Neuron (in vitro differentiated cells): ENCODE results near the gene HOXC6.

Experiments
- H2AFZ ChIP-seq: one replicate; pipeline ENCODE4 v1.6.1; 2013; ENCODE audit warnings: low read depth, mild to moderate bottlenecking, inconsistent platforms, low read length, moderate library complexity
- H3K27me3 ChIP-seq: one replicate; pipeline ENCODE4 v1.6.1; 2013; ENCODE audit warnings: low read length; ENCODE audit not compliant: insufficient read depth
- H3K36me3 ChIP-seq: one replicate; pipeline ENCODE4 v1.6.1; 2013; ENCODE audit warnings: low read length; ENCODE audit not compliant: insufficient read depth
- H3K4me1 ChIP-seq: one replicate; pipeline ENCODE4 v1.6.1; 2013; ENCODE audit warnings: low read length; ENCODE audit not compliant: insufficient read depth
- H3K4me3 ChIP-seq: 2 replicates; pipeline ENCODE4 v1.5.1; 2013; ENCODE audit warnings: mild to moderate bottlenecking, low read length, moderate library complexity
- H3K9me3 ChIP-seq: one replicate; pipeline ENCODE4 v1.6.1; 2013; ENCODE audit warnings: low read length

Gene HOXC6

GRCh38 chr12:53985994-53986685, 42.1 kb upstream of the HOXC6 start:
- H3K27me3 ChIP-seq = peaks cover 95% of the 10 kb centered on the region
- no peak overlapping the region for H2AFZ ChIP-seq
- H3K4me1 ChIP-seq = no peaks in the 10 kb centered on the region
- no peaks in the 10 kb centered on the region for H3K9me3 ChIP-seq
- H3K36me3 ChIP-seq = no peaks in the 10 kb centered on the region
- H3K4me3 ChIP-seq = no peak overlapping the region

GRCh38 chr12:53986686-53987483, 41.4 kb upstream of the HOXC6 start:
- no peaks in the 10 kb centered on the region for H3K36me3 ChIP-seq
- H3K4me1 ChIP-seq = no peaks in the 10 kb centered on the region
- no peaks in the 10 kb centered on the region for H3K9me3 ChIP-seq
- no peak overlapping the region for H2AFZ ChIP-seq
- H3K4me3 ChIP-seq = no peak overlapping the region
- H3K27me3 ChIP-seq = peaks cover 95% of the 10 kb centered on the region

- Histone ChIP-seq H3K36me3 (no peaks in the 10 kb centered on the region), H2AFZ (no peak overlapping the region), H3K4me3 (no peak overlapping the region), H3K9me3 (no peaks in the 10 kb centered on the region), H3K27me3 (peaks cover 94% of the 10 kb centered on the region), H3K4me1 (no peaks in the 10 kb centered on the region)
Measured at GRCh38 chr12:53987787-53988230, 40.4 kb upstream of the HOXC6 start.

- no peak overlapping the region for H3K4me3 ChIP-seq
- no peaks in the 10 kb centered on the region for H3K36me3 ChIP-seq
- H3K4me1 ChIP-seq = no peaks in the 10 kb centered on the region
- peaks cover 94% of the 10 kb centered on the region for H3K27me3 ChIP-seq
- no peak overlapping the region for H2AFZ ChIP-seq
- H3K9me3 ChIP-seq = no peaks in the 10 kb centered on the region
Measured at GRCh38 chr12:53988541-53989226, 39.6 kb upstream of the HOXC6 start.

- Histone ChIP-seq H3K4me1 (no peaks in the 10 kb centered on the region), H3K27me3 (peaks cover 94% of the 10 kb centered on the region), H3K9me3 (no peaks in the 10 kb centered on the region), H3K4me3 (no peak overlapping the region), H2AFZ (no peak overlapping the region), H3K36me3 (no peaks in the 10 kb centered on the region)
Measured at GRCh38 chr12:53989227-53990113, 38.8 kb upstream of the HOXC6 start.

- H2AFZ ChIP-seq = no peak overlapping the region
- peaks cover 5% of the 10 kb centered on the region for H3K4me1 ChIP-seq
- no peaks in the 10 kb centered on the region for H3K9me3 ChIP-seq
- peaks cover 98% of the 10 kb centered on the region for H3K27me3 ChIP-seq
- H3K4me3 ChIP-seq = no peak overlapping the region
- no peaks in the 10 kb centered on the region for H3K36me3 ChIP-seq
Measured at GRCh38 chr12:53990311-53991076, 37.7 kb upstream of the HOXC6 start.

- no peaks in the 10 kb centered on the region for H3K36me3 ChIP-seq
- H3K4me3 ChIP-seq = no peak overlapping the region
- H2AFZ ChIP-seq = no peak overlapping the region
- H3K4me1 ChIP-seq = peaks cover 7% of the 10 kb centered on the region
- peaks cover 98% of the 10 kb centered on the region for H3K27me3 ChIP-seq
- H3K9me3 ChIP-seq = no peaks in the 10 kb centered on the region
Measured at GRCh38 chr12:53991077-53991460, 37.2 kb upstream of the HOXC6 start.

- Histone ChIP-seq H3K9me3 (no peaks in the 10 kb centered on the region), H2AFZ (no peak overlapping the region), H3K36me3 (no peaks in the 10 kb centered on the region), H3K4me1 (peaks cover 7% of the 10 kb centered on the region), H3K4me3 (no peak overlapping the region), H3K27me3 (peaks cover 98% of the 10 kb centered on the region)
Measured at GRCh38 chr12:53992377-53992889, 35.8 kb upstream of the HOXC6 start.

GRCh38 chr12:53993162-53994008, 34.9 kb upstream of the HOXC6 start:
- Histone ChIP-seq H3K27me3 (peaks cover 98% of the 10 kb centered on the region), H2AFZ (no peak overlapping the region), H3K4me3 (no peak overlapping the region), H3K4me1 (peaks cover 7% of the 10 kb centered on the region), H3K36me3 (no peaks in the 10 kb centered on the region), H3K9me3 (no peaks in the 10 kb centered on the region)

- Histone ChIP-seq H3K36me3 (no peaks in the 10 kb centered on the region), H3K4me3 (no peak overlapping the region), H2AFZ (no peak overlapping the region), H3K9me3 (no peaks in the 10 kb centered on the region), H3K4me1 (peaks cover 7% of the 10 kb centered on the region), H3K27me3 (peaks cover 98% of the 10 kb centered on the region)
Measured at GRCh38 chr12:53994009-53994263, 34.3 kb upstream of the HOXC6 start.

- peaks cover 98% of the 10 kb centered on the region for H3K27me3 ChIP-seq
- H3K36me3 ChIP-seq = no peaks in the 10 kb centered on the region
- H2AFZ ChIP-seq = no peak overlapping the region
- no peak overlapping the region for H3K4me3 ChIP-seq
- peaks cover 7% of the 10 kb centered on the region for H3K4me1 ChIP-seq
- no peaks in the 10 kb centered on the region for H3K9me3 ChIP-seq
Measured at GRCh38 chr12:53994264-53995001, 33.8 kb upstream of the HOXC6 start.
